Brain microvascular endothelial cell (primary cell): ENCODE results near the gene FGG.

Source experiments
- DNase-seq: peaks from one replicate; pipeline ENCODE4 v3.0.0-alpha.2; 2020
- H3K27ac ChIP-seq: fragments of 250-450 bp; sonication (Bioruptor Pico); 2 replicates; pipeline ENCODE4 v1.5.1; 2020; ENCODE audit warnings: mild to moderate bottlenecking, moderate library complexity
- H3K27me3 ChIP-seq: fragments of 250-450 bp; sonication (Bioruptor Pico); replicated peaks from 2 replicates; pipeline ENCODE4 v1.5.1; 2020; ENCODE audit warnings: mild to moderate bottlenecking
- H3K36me3 ChIP-seq: fragments of 250-450 bp; sonication (Bioruptor Pico); replicated peaks from 2 replicates; pipeline ENCODE4 v1.5.1; 2020; ENCODE audit warnings: mild to moderate bottlenecking
- H3K4me3 ChIP-seq: 2 replicates; pipeline ENCODE4 v1.5.1; 2011; ENCODE audit warnings: low read depth, mild to moderate bottlenecking, control low read depth, low read length, moderate library complexity
- CTCF ChIP-seq: IDR thresholded peaks from 2 replicates; pipeline ENCODE4 v1.5.1; 2011; ENCODE audit warnings: low read depth, mild to moderate bottlenecking, moderate library complexity, low read length, control low read depth, inconsistent platforms; ENCODE audit errors: missing control alignments
- in situ Hi-C: cut with HindIII; loops from 2 replicates; pipeline ENCODE4 v1.10.0; 2017; ENCODE audit warnings: low sequenced_read_pairs, low pct_ligation_motif_present

Gene FGG

GRCh38 chr4:154610582-154610981, 1.9 kb downstream of the FGG start:
- no peak for TF ChIP-seq CTCF

DNA sequence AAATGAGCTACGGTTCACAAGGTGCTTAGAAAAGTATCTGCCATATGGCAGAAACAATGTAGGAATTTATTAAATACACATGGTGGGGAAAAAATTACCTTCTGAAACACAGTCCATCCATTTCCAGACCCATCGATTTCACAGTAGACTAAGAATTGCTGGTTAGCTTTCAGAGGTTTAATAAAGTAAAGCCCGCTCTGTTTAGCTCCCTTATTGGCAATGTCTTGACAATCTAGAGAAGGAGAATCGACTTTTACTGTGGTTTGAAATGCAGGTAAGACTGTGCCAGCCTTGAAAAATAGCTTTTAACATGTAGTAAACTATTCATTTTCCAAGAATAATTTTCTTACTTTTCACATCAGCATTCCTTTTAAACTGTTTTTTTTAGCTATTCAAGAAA, 2.9 kb downstream of the FGG start:
- H3K27ac ChIP-seq, result no peak overlapping the region
- no peaks in the 10 kb centered on the region for H3K27me3 ChIP-seq
- H3K4me3 ChIP-seq, result no peak overlapping the region
- no peak for DNase-seq
- in situ Hi-C loops, result no loop called here
- TF ChIP-seq CTCF, result no peak
- H3K36me3 ChIP-seq, result no peaks in the 10 kb centered on the region

More at GRCh38 chr4:154610582-154610981, 1.9 kb downstream of the FGG start:
- no peaks in the 10 kb centered on the region for H3K36me3 ChIP-seq
- H3K27me3 ChIP-seq, result no peaks in the 10 kb centered on the region
- no peak for DNase-seq
- in situ Hi-C loops, result no loop called here
- no peak overlapping the region for H3K27ac ChIP-seq
- H3K4me3 ChIP-seq, result no peak overlapping the region

GRCh38 chr4:154608361-154609252, 3.8 kb downstream of the FGG start:
- in situ Hi-C loops, result no loop called here
- Histone ChIP-seq H3K36me3 (no peaks in the 10 kb centered on the region), H3K27me3 (no peaks in the 10 kb centered on the region), H3K27ac (no peak overlapping the region), H3K4me3 (no peak overlapping the region)
- no peak for TF ChIP-seq CTCF
- DNase-seq, result no peak

DNA sequence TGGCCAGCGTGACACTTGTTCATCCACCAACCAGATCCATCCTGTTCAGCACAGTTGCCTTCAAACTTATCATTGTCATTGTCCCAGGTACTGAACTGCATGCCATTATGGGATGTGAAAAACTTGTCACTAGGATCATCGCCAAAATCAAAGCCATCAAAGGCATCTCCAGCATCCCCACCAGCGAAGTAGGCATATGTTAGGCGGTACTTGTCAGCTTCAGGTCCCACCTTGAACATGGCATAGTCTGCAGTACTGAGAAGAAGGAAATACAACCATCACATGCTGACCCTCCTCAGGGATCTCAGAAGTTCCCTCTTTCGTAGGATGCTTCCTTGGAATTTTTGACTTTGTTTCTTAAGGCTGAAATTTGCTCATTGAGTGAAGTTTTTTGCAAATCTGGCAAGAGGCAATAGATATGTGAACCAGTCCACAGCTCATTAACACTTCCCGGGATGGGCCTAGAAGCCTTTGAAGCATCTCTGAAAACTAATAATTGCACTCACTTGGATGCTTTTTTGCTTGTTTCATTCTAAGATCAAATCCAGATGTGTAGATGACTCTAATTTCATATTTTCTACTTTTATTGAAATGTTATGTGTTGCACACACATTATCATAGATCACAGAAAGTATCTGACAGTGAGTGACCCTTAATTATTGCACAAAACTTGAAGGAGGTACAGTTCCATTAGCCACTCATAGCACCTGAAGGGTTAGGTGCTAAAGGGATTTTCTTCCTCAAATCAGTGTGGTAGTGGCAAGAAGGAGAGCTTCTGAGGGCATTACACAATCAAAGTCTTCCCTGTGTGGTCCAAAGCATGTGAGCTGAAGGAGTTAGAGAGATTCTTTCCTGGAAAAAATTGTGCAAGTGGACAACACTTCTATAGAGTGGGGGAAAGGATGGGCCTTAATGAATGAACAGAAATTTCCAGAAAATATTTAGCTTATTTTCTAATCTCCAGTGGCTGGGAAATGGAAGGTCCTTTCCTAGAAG, 5.4 kb downstream of the FGG start:
- Histone ChIP-seq H3K27me3 (no peaks in the 10 kb centered on the region), H3K4me3 (no peak overlapping the region), H3K36me3 (no peaks in the 10 kb centered on the region), H3K27ac (no peak overlapping the region)
- no peak for TF ChIP-seq CTCF
- in situ Hi-C loops, result no loop called here
- DNase-seq, result no peak

DNA sequence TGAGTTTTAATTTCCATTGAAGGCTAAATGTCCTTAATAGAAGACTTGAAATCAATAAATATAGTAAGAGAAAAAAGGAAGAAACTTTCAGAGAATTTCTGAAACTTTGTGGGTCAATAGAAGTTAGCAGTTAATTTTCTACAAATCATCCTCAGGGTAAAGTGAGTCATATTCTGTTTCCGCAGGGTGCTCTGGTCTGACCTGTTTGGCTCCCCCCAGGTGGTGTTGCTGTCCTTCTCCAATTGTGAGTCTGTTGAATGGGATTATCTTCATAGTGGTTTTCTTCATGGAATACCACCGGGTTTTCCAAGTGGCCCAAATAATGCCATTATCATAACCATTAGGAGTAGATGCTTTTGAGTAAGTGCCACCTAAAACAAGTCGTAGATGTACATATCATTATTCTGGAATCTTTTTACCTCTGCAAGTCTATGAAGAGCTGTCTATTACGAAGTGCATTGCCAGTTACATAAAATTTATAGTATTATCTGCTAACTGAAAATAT, 7.7 kb downstream of the FGG start:
- TF ChIP-seq CTCF, result no peak
- H3K27ac ChIP-seq, result no peak overlapping the region
- in situ Hi-C loops, result no loop called here
- H3K27me3 ChIP-seq, result no peaks in the 10 kb centered on the region
- H3K4me3 ChIP-seq, result no peak overlapping the region
- DNase-seq, result no peak
- H3K36me3 ChIP-seq, result no peaks in the 10 kb centered on the region
